DMS79 treated with DMSO at 0.1 percent for 48 hours (cell line): ENCODE data around the gene BCL2.
"Not testable (repeated sequence)": the region's sequence is repeated elsewhere in the genome, so short reads cannot be mapped to it uniquely, and the experiment has no call there.

Experiments used
- DNase-seq: peaks from one replicate; lab custom pipeline; 2025; lab: John Stamatoyannopoulos, UW

Gene BCL2

GRCh38 chr18:63199743-63200241, 119.8 kb downstream of the BCL2 start:
- no peak for DNase-seq

DNA sequence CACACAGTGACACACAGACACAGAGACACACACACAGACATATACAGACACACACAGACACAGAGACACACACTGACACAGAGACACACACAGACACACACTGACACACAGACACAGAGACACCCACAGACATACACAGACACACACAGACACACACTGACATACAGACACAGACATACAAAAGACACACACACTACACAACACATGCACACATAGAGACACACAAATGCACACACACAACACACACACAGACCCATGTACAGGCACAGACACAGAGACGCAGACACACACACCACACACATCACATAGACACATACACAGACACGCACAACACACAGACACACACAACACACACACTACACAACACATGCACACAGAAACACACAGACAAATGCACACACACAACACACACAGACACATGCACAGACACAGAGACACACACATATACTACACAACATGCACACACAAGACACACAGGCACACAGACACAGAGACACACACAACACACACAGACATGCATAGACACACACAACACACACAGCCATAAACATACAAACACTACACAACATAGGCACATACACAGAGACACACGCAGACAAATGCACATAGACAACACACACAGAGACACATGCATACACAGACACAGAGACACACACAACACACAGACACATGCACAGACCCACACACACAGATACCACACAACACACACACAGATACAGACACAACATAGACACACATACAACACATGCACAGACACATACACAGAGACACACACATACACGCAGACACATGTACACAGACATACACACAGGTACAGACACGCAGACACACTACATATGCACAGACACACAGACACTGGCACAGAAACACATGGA, 120.5 kb downstream of the BCL2 start:
- no peak for DNase-seq

GRCh38 chr18:63198098-63198760, 121.3 kb downstream of the BCL2 start:
- DNase-seq: no peak

- no peak for DNase-seq
Observed at GRCh38 chr18:63197246-63197869, 122.2 kb downstream of the BCL2 start.

- peak; percentile 51 for DNase-seq
Observed at GRCh38 chr18:63195326-63196159, 124.0 kb downstream of the BCL2 start.

DNA sequence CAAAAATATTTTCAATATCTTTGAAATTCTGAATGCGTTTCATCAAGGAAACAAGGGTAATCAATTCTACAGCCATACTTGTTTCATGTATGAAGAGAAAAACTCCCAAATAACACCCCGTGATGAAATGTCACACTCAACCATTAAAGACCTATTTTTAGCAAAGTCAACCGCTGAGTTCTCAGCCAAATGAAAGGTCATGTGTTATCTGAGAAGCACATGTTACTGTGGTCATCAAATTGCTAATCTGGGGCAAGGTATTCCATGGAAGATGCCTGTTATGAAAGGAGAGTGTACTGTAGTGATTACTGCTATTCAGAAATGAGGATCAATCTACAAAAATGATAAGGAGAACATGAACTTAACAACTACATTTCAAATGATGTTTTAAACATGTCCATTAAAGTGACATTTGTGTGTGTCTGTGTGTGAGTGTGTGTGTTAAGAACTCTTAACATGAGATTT, 126.7 kb downstream of the BCL2 start:
- no peak for DNase-seq

GRCh38 chr18:63192126-63192884, 127.3 kb downstream of the BCL2 start:
- no peak for DNase-seq

DNA sequence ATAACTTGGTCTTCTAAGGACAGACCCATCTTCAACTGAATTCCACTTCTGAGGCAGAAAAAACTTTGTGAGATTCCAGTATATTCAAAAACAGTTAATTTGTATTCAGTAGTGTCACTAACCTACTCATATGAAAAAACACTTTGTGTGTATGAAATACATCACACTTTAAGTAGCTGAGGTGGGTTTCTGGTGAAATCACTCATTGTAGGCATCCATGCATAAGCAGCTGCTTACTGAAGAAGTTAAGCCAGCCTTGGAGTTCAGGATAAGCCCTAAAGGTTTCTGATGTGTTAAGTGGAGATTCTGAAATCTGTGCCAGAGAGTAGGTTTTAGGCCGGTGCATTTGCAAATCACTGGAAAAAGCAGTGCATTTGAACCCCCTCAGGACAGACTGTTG, 128.2 kb downstream of the BCL2 start:
- no peak for DNase-seq

GRCh38 chr18:63190838-63191237, 128.7 kb downstream of the BCL2 start:
- not testable (repeated sequence) for DNase-seq

GRCh38 chr18:63189817-63190216, 129.8 kb downstream of the BCL2 start:
- DNase-seq: no peak

GRCh38 chr18:63189041-63189440, 130.5 kb downstream of the BCL2 start:
- DNase-seq: no peak

DNA sequence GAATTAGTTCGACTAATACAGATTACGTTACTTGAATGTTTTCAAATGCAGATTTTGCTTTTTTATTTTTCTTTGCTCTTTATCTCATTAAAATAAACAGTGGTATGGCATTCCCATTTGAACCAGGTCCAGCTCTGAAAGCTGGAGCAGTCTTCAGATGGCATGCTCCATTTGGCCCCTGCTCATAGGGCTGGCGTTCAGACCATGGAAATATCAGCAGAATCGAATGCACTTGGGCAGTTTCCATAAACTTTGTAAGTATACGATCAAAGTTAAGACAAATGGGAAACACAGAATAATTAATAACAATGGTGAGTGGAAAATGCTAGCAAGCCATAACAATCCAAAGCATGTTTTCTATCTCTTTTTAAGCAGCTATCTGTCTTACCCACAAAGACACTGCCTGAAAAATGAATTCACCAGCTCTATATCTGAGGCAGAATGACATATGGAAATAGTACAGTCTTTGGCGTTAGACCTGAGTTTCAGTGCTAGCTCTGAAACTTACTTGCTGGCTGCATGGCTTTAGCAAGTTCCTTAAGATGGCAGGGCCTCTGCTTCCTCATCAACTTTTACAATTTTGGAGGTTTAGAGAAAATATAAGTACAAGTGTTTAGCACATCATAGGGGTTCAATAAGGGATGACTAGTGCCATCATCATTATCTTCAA, 131.6 kb downstream of the BCL2 start:
- peak; percentile 13 for DNase-seq

DNA sequence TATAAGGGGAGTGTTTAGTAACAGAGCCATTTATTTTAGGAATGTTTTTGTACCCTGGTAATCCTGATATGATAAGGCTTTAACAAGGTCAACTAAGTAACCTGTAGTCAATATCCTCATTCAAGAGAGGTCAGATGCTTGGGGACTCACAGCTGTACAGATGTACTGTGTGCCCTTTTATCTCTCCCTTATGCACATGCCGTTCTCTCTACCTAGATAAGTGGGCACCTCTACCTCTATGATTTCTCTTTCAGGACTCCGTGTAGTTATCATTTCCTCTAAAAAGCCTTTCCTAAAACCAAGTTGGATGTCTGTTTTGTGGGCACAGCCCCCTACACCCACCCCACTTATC, 132.4 kb downstream of the BCL2 start:
- DNase-seq: no peak

DNA sequence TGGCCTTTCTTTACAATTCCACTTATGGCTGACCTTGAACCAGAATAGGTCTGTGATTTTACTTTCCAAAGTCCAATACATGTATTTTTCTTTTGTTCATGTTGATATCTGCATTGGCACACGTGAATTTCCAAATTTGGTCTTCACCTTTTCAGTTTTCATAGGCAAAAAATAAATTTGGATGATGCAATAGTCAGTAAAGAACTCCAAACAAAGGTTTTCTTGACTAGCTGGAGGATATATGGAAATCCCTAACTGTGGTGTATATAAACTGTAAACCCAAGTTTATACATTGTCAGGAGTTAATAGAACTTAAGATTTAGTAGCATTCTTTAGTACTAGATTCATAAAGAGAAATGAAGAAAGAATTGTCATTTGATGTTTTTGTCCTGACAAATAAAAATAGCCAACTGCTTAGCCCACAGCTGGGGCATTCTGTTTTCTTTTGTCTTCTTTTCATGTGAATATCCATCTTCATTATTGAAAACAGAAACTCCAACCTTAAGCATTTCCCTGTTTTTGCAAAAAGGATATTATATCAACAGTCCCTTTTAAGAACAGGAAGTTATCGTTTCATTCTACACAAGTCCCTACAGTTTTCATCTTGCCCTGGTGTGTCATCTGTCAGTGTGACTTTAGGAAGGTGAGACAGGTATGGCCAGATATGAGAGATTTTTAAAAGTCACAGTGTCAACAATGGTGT, 132.9 kb downstream of the BCL2 start:
- no peak for DNase-seq

DNA sequence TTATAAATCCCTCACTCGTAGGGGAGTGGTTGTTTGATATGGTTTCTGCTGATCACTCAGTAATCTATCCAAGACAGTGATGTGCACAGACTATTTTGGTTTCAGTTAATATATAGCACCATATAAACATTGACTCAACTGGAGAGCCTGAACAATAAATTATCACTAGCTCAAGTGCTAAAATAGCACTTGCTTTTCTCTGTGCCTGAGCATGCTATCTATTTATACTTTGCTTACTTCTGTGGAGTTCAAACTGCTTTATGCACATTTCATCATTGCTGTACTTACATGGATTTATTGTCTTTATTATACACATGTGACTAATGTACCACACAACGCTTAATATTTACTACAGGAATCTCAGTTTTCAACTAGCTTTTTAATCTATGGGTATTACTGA, 133.6 kb downstream of the BCL2 start:
- DNase-seq: no peak

GRCh38 chr18:63183952-63184770, 135.4 kb downstream of the BCL2 start:
- no peak for DNase-seq

- no peak for DNase-seq
Observed at GRCh38 chr18:63183378-63183777, 136.2 kb downstream of the BCL2 start.

DNA sequence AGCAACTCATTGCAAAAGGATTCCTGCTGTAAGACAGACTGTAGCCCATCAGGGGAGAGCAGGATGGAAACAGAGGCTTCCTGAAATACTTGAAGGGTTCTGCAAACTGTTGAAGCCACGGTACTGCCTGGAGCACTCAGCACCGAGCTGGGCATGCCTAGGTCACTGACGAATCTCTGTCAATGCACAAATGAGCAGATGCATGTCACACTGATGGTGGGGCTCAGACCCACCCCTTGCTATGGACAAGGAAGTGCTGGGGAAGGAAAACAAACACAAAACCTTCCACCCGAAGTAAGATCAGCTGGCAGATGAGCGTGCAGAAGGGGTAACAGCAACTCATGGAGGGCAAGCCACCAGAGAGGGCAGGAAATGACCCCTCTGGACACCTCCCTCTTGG, 136.7 kb downstream of the BCL2 start:
- no peak for DNase-seq

DNA sequence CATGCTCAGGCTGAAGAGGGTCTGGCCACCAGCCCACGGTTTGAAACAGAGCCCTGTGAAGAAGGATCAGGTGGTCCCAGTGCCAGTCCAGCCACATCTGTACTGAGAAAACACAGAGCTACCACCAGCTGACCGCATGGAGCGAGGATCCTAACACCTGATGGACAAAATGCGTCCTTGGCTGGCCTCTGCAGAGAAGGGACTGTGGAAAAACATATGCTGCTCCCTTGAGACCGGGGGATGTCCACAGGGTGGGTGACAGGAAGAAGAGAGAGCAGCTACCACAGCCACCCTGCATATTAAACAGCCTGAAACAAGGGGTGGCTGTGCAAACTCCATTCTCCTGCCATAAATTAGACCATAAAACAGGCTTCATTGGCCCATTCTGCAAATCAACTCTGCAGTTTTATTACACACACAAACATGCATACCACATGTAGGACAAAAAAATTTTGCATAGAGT, 137.2 kb downstream of the BCL2 start:
- DNase-seq: no peak
